IPS-18c (cell line): ENCODE results near the gene SVOP.

ENCODE experiments used
- H3K4me3 ChIP-seq: 2 replicates; pipeline ENCODE4 v1.7.0; 2013; ENCODE audit warnings: low read depth, mild to moderate bottlenecking, low read length, moderate library complexity; ENCODE audit not compliant: insufficient read depth
- H3K9me3 ChIP-seq: one replicate; pipeline ENCODE4 v1.6.1; 2013; ENCODE audit warnings: mild to moderate bottlenecking, low read length, moderate library complexity; ENCODE audit not compliant: control insufficient read depth, insufficient read depth

Gene SVOP

DNA sequence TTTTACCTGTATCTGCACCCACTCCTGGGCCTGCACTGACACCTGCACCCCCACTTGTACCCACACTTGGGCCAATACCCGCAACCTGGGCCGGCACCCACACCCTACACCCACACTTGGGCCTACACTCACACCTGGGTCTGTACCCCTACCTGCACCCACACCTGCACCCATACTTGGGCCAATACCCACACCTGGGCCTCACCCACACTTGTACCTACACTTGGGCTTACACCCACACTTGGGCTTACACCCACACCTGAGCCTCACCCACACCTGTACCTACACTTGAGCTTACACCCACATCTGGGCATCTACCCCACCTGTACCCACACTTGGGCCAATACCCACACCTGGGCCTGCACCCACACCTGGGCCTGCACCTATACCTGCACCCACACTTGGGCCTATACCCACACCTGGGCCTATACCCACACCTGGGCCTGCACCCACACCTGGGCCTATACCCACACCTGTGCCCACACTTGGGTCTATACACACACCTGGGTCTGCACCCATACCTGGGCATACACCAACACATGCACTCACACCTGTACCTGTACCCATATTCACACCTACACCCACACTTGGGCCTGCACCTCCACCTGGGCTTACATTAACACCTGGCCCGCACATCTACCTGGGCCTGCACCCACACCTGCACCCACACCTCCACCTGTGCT is 101.8 kb downstream of the SVOP start:
- Histone ChIP-seq H3K4me3 (no peak overlapping the region), H3K9me3 (peaks cover 4% of the 10 kb centered on the region)

DNA sequence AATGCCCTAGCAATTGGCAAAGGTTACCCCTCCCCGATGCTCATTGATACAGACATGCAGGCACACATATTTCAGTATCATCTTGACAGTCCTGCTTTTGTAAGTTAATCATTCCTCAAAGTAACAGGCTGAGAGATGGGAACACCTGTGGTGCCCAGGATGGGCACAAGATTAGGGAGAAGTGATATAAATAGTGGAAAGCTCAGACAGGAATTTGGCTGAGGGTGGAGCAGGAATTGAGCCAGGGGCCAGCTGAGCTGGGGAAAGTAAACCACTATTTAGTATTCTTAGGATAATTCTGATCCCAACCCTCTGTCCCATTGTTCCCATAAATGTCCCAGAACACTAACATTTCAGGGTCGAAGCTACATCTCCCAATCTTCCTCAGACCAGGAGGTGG is 102.7 kb downstream of the SVOP start:
- peaks cover 4% of the 10 kb centered on the region for H3K9me3 ChIP-seq
- no peak overlapping the region for H3K4me3 ChIP-seq

DNA sequence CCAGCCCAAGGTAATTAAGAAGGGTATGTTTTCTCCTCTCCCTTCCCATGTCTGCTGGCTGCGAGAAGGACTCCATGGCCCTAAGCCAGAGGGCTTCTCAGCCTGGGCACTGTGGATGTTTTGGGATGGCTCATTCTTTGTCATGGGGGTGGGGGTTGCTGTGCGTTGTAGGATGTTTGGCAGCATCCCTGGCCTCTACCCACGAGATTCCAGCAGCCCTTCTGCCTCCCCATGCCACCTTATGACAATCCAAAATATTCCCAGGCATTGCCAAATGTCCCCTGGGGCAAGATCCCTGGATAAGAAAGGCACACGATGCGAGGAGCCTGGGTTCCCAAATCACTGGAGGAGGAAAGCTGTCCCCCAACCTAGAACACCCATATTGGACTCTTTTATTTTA is 104.5 kb downstream of the SVOP start:
- H3K4me3 ChIP-seq: no peak overlapping the region
- H3K9me3 ChIP-seq: peaks cover 2% of the 10 kb centered on the region

DNA sequence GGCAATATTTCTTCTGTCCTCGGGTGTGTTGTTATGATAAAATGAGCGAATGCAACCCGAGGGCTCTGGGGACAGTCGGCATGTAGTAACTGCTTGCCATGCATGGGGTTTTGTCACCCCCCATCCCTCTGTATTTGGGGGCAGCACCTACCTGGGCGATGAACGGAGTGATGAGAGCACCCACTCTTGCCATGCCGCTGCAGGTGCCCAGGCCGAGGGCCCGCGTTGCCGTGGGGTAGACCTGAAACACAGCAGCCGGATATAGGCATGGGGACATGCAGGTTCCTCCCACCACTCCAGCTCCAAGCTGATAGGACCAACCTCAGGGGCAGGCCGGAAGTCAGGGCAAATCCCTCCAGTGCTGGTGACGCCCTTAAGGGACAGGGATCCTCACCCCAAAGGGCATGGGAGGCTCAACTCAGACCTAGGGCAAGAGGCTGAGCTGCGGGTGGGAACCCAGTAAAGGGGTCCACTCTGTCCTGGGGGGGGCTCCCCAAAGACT is 105.2 kb downstream of the SVOP start:
- H3K4me3 ChIP-seq: no peak overlapping the region

DNA sequence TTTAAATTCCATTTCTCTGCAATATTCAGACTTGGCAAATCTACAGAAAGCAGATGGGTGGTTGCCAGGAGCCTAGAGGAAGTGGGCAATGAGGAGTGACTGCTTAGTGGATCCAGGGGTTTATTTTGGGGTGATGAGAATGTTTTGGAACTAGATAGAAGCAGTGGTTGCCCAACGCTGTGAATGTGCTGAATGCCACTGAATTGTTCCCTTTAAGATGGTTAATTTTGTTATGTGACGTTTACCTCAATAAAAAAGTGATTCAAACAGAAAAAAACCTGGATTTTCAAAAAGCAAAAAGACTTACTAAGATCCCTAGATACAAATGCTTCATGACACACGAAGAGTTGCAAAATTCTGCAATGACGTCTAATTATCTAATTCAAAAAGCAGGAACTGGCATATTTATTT is 106.7 kb downstream of the SVOP start:
- H3K4me3 ChIP-seq: no peak overlapping the region
- no peaks in the 10 kb centered on the region for H3K9me3 ChIP-seq

More for the DNA sequence above, 105.2 kb downstream of the SVOP start:
- H3K9me3 ChIP-seq: peaks cover 2% of the 10 kb centered on the region

DNA sequence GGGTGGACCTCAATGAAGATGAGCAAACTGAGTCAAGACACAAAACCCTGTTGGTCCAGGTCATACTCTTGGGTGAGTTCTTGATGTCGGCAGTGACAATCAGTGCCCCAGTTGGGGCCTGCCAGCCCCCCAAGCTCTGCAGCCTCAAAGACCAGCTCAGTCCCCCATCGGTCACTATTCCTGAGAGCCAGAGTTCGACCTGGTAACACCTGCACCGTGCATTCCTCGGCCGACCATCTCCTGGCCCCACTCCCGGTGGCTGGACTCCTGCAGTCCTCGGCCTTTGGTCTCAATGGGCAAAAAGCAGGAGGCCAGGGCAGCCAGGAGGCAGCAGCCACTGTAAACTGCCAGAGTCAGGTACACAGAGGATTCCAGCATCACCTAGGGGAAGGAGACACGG is 108.5 kb downstream of the SVOP start:
- Histone ChIP-seq H3K4me3 (no peak overlapping the region), H3K9me3 (no peaks in the 10 kb centered on the region)

DNA sequence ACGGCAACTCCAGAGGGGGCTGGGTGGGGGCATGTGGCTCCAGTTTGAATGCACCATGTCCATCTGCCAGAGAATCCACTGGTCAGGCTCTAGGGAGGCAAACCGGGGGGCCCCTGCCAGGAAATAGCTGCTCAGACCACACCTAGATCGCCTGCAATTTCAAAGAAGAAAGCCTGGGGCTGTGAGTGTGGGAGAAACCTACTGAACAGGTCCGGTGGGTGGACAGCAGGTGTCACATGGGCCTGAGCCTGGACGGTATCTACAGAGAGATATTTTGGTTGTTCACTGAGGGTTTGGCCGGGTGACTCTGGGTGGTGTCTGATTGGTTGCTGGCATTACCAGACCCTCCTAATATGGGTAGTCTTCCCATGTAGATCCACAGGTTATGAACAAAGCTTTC is 109.0 kb downstream of the SVOP start:
- H3K4me3 ChIP-seq: no peak overlapping the region
- no peaks in the 10 kb centered on the region for H3K9me3 ChIP-seq

DNA sequence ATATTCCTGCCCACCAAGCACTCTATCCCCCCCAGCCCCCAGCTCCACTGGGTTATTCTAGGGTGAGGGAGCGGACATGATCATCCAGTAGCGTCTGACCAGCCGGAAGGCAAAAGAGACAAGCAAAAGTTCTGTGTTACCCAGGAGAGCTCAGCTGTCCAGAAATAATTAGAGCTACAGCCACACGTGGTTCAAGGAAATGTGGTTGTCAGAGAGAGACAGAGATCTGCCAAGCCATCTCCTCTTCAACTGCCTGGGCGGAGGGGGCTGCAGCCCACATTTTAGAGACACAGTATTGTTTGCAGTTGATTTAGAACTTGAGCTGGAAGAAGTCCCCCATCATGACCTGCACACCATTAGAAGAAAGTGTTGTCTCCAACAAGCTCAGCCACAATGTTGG is 110.5 kb downstream of the SVOP start:
- H3K4me3 ChIP-seq: no peak overlapping the region
- H3K9me3 ChIP-seq: no peaks in the 10 kb centered on the region

DNA sequence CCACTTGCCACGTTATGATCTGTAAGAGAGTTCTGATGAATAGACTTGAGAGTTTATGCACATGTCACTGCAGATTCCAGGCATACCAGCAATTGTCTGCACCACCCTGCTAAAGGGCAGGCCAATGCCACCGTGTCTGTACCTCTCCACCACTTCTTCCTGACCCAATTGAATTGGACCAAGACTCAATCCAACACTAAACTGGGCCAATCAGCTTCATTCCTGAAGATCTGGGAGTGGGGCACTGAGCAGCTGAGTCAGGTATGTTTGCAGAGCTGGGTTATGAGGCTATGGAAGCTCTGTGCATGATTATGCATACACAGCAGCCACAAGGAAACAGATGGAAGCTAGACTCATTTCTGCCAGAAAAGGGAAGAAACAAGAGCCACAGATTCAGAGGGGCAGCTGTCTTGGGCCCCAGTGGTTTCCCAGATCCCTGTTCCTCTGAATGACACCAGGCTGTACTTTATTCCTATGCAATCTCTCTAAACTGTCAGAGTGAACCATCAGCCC is 113.0 kb downstream of the SVOP start:
- Histone ChIP-seq H3K4me3 (no peak overlapping the region), H3K9me3 (no peaks in the 10 kb centered on the region)

DNA sequence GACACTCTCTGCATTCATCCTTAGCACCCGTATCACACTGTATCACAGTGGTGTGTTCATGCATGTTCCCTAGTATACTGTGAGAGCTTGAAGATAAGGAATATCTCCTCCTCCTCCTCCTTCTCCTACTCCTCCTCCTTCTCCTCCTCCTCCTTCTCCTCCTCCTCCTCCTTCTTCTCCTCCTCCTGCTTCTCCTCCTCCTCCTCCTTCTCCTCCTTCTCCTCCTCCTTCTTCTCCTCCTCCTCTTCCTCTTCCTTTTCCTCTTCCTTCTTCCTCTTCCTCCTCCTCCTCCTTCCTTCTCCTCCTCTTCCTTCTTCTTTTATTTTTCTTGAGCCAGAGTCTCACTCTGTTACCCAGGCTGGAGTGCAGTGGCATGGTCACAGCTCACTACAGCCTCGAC is 113.9 kb downstream of the SVOP start:
- Histone ChIP-seq H3K4me3 (no peak overlapping the region), H3K9me3 (no peaks in the 10 kb centered on the region)

DNA sequence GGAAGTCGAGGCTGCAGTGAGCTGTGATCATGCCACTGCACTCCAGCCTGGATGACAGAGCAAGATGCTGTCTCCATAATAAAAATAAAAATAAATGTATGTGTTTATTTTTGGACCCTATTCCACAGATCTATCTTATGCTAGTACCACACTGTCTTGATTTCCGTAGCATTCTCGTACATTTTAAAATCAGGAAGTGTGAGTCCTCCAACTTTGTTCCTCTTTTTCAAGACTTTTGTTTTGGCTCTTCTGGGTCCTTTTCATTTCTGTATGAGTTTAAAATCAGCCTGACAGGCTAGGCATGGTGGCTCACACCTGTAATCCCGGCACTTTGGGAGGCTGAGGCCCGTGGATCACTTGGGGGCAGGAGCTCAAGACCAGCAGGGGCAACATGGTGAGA is 115.1 kb downstream of the SVOP start:
- Histone ChIP-seq H3K9me3 (no peaks in the 10 kb centered on the region), H3K4me3 (no peak overlapping the region)

DNA sequence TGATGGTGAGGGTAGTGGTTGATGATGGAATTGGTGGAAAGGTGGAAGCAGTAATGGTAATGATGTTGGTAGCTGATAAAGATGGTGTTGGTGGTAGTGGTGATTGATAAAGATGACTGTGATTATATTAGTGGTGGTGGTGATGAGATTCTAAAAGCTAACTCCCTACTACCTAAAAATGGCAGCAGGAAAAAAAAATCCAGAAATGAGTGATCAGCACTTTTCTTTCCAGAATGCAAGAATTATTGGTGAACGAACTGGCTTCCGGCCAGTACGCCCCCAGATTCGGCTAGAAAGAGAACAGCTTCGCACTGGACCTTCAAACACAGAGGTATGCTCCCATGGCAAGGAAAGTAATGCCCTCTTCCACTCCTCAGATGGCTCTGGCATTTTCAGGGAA is 121.7 kb downstream of the SVOP start:
- H3K4me3 ChIP-seq: no peak overlapping the region
- no peaks in the 10 kb centered on the region for H3K9me3 ChIP-seq

DNA sequence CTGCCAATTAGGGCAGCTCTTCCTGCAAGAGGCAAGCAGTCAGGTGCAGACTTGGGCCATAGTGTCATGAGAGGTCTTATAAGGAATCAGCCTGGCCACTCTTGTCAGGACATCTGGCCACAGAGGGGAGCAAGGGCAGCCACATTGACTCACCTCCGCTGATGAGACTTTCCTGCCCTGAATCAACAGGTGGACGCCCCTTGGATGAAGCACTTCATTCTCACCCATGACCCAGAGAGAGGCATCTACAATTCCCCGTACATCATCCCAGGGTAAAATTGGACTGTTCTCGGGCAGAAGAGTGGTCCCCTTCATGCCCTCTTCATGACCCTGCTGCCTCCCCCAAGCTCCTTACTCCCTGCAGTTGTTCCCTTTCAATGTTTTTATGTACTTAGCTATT is 124.1 kb downstream of the SVOP start:
- no peaks in the 10 kb centered on the region for H3K9me3 ChIP-seq
- no peak overlapping the region for H3K4me3 ChIP-seq

DNA sequence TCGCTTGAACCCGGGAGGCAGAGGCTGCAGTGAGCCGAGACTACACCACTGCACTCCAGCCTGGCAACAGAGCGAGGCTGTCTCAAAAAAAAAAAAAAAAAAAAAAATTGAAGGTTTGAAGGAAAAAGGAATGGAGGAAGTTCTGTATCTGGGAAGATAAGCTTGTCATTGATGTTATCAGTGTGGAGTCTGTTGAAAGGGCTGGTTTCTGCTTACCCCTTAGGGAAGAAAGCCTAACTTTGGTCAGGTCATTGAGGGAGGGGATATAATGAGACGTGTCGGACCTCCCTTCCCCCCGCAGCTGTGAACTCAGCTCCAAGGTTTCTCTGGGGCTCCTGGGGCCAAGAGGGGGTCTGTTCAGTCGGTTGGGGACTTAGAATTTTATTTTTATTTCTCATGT is 124.5 kb downstream of the SVOP start:
- Histone ChIP-seq H3K9me3 (no peaks in the 10 kb centered on the region), H3K4me3 (no peak overlapping the region)

DNA sequence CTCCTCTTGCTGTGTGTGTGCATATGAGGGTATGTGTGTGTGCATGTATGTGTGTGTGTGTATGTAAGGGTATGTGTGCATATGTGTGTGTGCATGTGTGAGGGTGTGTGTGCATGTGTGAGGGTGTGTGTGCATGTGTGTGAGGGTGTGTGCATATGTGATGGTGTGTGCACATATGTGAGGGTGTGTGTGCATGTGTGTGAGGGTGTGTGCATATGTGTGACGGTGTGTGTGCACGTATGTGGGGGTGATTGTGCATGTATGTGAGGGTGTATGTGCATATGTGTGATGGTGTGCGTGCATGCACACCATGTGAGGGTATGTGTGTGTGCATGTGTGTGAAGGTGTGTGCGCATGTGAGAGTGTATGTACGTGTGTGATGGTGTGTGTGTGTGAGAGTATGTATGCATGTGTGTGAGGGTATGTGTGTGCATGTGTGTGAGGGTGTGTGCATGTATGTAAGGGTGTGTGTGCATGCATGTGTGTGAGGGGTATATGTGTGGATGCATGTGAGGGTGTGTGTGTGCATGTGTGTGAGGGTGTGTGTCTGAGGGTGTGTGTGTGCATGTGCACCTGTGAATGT is 125.6 kb downstream of the SVOP start:
- H3K4me3 ChIP-seq: no peak overlapping the region; the same call in 1 of the 2 replicates
- no peaks in the 10 kb centered on the region for H3K9me3 ChIP-seq

DNA sequence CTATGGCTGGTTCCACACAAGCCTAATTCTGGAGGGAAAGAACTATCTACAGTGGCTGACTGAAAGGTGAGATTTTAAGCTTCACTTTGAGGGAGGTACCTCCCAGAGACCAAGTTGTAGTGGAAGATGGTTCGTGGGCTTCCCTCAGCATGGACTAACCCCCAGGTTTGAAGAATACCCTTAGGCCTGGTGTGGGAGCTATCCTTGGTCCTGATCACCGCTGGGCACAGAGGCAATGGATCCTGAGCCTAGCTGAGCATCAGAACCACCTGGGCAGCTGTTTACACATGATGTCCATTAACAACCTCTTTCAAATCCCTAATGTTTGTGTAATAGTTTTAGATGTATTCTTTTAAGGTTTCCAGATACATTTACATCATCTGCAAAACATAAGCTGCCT is 130.7 kb downstream of the SVOP start:
- H3K9me3 ChIP-seq: no peaks in the 10 kb centered on the region
- no peak overlapping the region for H3K4me3 ChIP-seq

DNA sequence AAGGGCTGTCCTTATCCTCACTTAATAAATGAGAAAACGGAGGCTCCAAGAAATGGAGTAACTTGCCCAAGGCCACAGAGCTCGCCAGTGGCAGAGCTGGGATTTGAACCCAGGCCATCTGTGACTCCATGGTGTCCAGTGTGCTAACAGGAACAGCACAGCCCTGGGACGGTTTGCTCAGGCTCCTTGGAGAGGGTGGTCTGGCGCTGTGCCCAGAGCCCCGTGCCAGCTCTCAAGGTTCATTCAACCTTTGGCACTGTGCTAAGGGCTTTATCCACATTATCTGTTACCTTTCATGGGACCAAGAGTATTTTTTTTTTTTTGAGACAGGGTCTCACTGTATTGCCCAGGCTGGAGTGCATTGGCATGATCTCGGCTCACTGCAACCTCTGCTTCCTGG is 132.8 kb downstream of the SVOP start:
- no peaks in the 10 kb centered on the region for H3K9me3 ChIP-seq
- H3K4me3 ChIP-seq: no peak overlapping the region

DNA sequence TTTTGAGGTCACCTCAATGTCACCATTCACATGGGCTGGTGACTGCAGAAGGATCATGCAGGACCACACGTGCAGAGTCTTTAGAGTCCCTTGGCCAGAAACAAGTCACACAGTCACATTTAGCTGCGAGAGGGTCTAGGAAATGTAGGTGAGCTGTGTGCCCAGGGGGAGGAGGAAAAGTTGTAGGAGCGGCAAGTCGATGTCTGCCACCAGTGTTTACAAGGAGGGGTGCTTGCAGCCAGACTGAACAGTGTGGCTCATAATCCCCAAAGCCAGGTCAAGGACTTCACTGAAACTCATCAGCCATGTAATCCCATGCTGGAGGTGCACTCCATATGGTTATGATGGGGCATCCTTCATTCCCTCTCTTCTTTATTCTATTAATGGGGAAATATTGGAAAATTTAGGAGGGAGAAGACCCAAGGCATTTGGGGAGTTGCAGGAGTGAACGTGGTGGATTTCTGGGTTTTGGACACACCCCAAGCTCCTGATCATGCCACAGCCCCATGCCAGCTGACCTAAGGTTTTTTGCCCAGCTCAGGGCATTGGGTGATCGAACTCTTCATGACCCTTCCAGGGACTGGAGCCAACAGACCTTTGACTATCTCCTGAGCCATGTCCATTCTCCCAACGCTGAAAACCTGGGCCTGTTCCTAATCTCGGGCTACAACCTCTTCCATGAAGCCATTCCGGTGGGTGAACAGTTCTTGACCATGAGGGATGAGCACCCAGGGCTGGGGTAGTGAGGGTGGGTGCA is 133.8 kb downstream of the SVOP start:
- no peak overlapping the region for H3K4me3 ChIP-seq
- no peaks in the 10 kb centered on the region for H3K9me3 ChIP-seq
